Ovary (tissue), 1 donor: Measurements from ENCODE around the gene COX6B2.

Experiments
- EP300 ChIP-seq: sonication (generic); formaldehyde crosslinking; IDR thresholded peaks from one replicate; pipeline ENCODE4 v1.6.1; 2017; ENCODE audit warnings: antibody characterized with exemption
- POLR2A ChIP-seq: fragments of 450-650 bp; IDR thresholded peaks from one replicate; pipeline ENCODE4 v1.6.1; 2017; ENCODE audit warnings: antibody characterized with exemption, mild to moderate bottlenecking, moderate library complexity

DNA sequence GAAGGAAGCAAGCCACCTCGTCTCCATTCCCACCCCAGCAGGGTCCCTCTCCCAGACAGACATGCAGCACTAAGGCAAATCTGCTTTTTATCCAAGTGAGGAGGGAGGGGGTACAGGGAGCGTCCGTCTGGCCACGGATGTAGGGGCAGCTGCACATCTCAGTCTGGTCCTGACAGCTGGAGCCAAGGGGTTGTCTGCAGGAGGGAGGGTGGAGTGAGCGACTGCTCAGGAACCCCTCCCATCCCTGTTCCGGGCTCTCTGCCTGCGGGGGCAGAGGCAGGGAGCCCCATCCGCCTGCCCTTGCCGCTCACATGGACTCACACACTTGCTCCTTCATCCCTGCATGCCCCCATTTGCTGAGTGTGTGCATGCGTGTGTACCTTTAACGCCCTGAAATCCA, 24.7 kb upstream of the COX6B2 start:
- TF ChIP-seq EP300 (no peak), POLR2A (no peak)
